H1 (cell line): ENCODE results near the gene CST4. TPM values are rescaled to one million over a fixed set of nuclear protein-coding genes. Genes with fewer than 3 reads are reported as not detected.

Experiments
- BACH1 ChIP-seq: IDR thresholded peaks from 2 replicates; pipeline ENCODE4 v1.6.1; 2012; ENCODE audit warnings: low read length, improper control_type of control experiment
- BCL11A ChIP-seq, 2 experiments: IDR thresholded peaks; one replicate each; pipeline ENCODE4 v1.6.1; 2011; ENCODE audit warnings: low read depth in 2 of 2, low read length in 2 of 2, mild to moderate bottlenecking in 2 of 2
- CTBP2 ChIP-seq: IDR thresholded peaks from 2 replicates; pipeline ENCODE4 v1.7.0; 2011; ENCODE audit warnings: borderline replicate concordance, mild to moderate bottlenecking, moderate library complexity, mixed read lengths, low read length; ENCODE audit not compliant: insufficient read depth, insufficient read length
- KDM4A ChIP-seq: IDR thresholded peaks from one replicate; pipeline ENCODE4 v1.7.1; 2012; ENCODE audit warnings: low read depth, mild to moderate bottlenecking, moderate library complexity, low read length, inconsistent platforms; ENCODE audit not compliant: severe bottlenecking
- SP1 ChIP-seq: IDR thresholded peaks from 2 replicates; pipeline ENCODE4 v1.6.1; 2011; ENCODE audit warnings: low read depth, low read length
- SUZ12 ChIP-seq: fragments of 200-600 bp; sonication (generic); IDR thresholded peaks from 2 replicates; pipeline ENCODE4 v1.6.1; 2012; ENCODE audit warnings: mild to moderate bottlenecking, inconsistent platforms, low read length, moderate library complexity, mixed read lengths
- polyA plus RNA-seq, 7 experiments: library from polyadenylated mRNA; depleted of rRNA in 3 of 7; stranded (reverse) in 5 of 7; unstranded in 2 of 7; fragments of >200 nt in 5 of 7; fragments of 200-250 nt in 2 of 7; gene quantifications; 1 replicate in 5 of 7; 2 replicates in 1 of 7; 4 replicates in 1 of 7; pipeline versions ENCODE4 v1.2.1 to v1.2.3, GENCODE V29; 2011 to 2013; ENCODE audit warnings: missing spikeins in 2 of 7, mixed read lengths in 2 of 7
- total RNA-seq: library from RNA; stranded (reverse); fragmentation: NEBNext Ultra II Directional; extraction: Animal tissue kit (Norgen Biotek cat#: 25700); gene quantifications from 2 replicates; pipeline ENCODE4 v1.2.1, GENCODE V29; 2021

The CST4 gene
- total and polyA plus RNA-seq, 2 of the 8 experiments (the other 6 are each of a cell fraction or from before 2014, with no cell fraction given): not detected

DNA sequence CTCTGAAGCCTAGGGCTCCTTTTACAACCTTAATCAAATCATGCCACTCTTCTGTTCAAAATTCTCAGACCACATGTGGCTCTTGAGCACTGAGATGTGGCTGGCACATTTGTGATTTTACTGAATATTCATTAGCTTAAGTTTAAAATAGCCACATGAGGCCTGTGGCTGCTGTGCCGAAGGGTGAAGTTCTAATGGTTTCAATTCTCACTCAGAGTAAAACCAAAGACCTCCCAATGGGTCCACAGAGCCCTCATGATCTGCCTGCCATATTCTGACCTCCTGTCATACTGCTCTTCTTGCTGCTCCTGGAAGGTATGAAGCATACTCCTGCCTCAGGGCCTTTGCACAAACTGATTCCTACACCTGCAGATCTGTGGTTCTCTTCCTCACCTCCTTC, 43.3 kb downstream of the CST4 start (continued):
- TF ChIP-seq BCL11A (IDR thresholded peaks at IDR 0.05; ENCODE audit: low read depth in 2 of 2, low read length in 2 of 2) (no peak), SUZ12 (no peak), SP1 (no peak), BACH1 (no peak), KDM4A (no peak), CTBP2 (no peak)
- TF ChIP-seq, all 59 proteins: peak for 0
